Type B pancreatic cell (in vitro differentiated cells): Measurements from ENCODE around the gene NIT2. TPM values are rescaled to one million over a fixed set of nuclear protein-coding genes. Genes with fewer than 3 reads are reported as not detected.
"Not testable (repeated sequence)": the region's sequence is repeated elsewhere in the genome, so short reads cannot be mapped to it uniquely, and the experiment has no call there.

Experiments
- DNase-seq: peaks from one replicate; pipeline ENCODE4 v3.0.0; 2021; ENCODE audit warnings: mixed read lengths; ENCODE audit not compliant: unreplicated experiment; ENCODE audit errors: extremely low spot score
- H3K27ac Mint-ChIP-seq: 2 replicates; pipeline ENCODE4 v1.8.0; 2021; ENCODE audit warnings: mild to moderate bottlenecking, mixed read lengths
- H3K27me3 Mint-ChIP-seq: 2 replicates; pipeline ENCODE4 v1.8.0; 2021; ENCODE audit warnings: mixed read lengths
- H3K36me3 Mint-ChIP-seq: 2 replicates; pipeline ENCODE4 v1.8.0; 2021; ENCODE audit warnings: mixed read lengths
- H3K4me1 Mint-ChIP-seq: one replicate; pipeline ENCODE4 v1.8.0; 2021; ENCODE audit warnings: mixed read lengths; ENCODE audit not compliant: unreplicated experiment
- H3K4me3 Mint-ChIP-seq: 2 replicates; pipeline ENCODE4 v1.8.0; 2021; ENCODE audit warnings: mild to moderate bottlenecking, mixed read lengths
- H3K9me3 Mint-ChIP-seq: 2 replicates; pipeline ENCODE4 v1.8.0; 2021; ENCODE audit warnings: mixed read lengths
- CTCF ChIP-seq: fragments of 200-600 bp; sonication (generic); conservative IDR thresholded peaks from 2 replicates; pipeline ENCODE4 v1.5.0; 2021; ENCODE audit warnings: antibody characterized with exemption, mild to moderate bottlenecking
- total RNA-seq: library from RNA; stranded (reverse); gene quantifications from 2 replicates; pipeline ENCODE4 v1.2.1, GENCODE V29; 2021; ENCODE audit warnings: low replicate concordance

Gene NIT2
- total RNA-seq, 1 donor from 2014 or later, result 34.5 TPM

GRCh38 chr3:100331660-100332059 lies 2.9 kb upstream of the NIT2 start:
- Mint-ChIP-seq H3K27me3 (no peaks in the 10 kb centered on the region), H3K27ac (no peak overlapping the region), H3K4me1 (peaks cover 5% of the 10 kb centered on the region), H3K4me3 (no peak overlapping the region), H3K9me3 (no peaks in the 10 kb centered on the region), H3K36me3 (peaks cover 9% of the 10 kb centered on the region)
- TF ChIP-seq CTCF, result no peak
- DNase-seq, result no peak

- H3K27me3 Mint-ChIP-seq, result no peaks in the 10 kb centered on the region
- H3K36me3 Mint-ChIP-seq, result no peaks in the 10 kb centered on the region
- H3K27ac Mint-ChIP-seq, result peak overlapping the region; percentile 57
- peaks cover 7% of the 10 kb centered on the region for H3K4me1 Mint-ChIP-seq
- DNase-seq, result no peak
- no peaks in the 10 kb centered on the region for H3K9me3 Mint-ChIP-seq
- H3K4me3 Mint-ChIP-seq, result peak overlapping the region; percentile 58
- no peak for TF ChIP-seq CTCF
Measured at GRCh38 chr3:100333051-100333450, 1.5 kb upstream of the NIT2 start.

GRCh38 chr3:100333970-100334487 lies 528 bp upstream of the NIT2 start:
- H3K27me3 Mint-ChIP-seq, result no peaks in the 10 kb centered on the region
- DNase-seq, result no peak
- H3K4me1 Mint-ChIP-seq, result peaks cover 11% of the 10 kb centered on the region
- H3K36me3 Mint-ChIP-seq, result peaks cover 3% of the 10 kb centered on the region
- peak overlapping the region; percentile 88 for H3K4me3 Mint-ChIP-seq
- H3K27ac Mint-ChIP-seq, result peak overlapping the region; percentile 74
- TF ChIP-seq CTCF, result no peak
- no peaks in the 10 kb centered on the region for H3K9me3 Mint-ChIP-seq

DNA sequence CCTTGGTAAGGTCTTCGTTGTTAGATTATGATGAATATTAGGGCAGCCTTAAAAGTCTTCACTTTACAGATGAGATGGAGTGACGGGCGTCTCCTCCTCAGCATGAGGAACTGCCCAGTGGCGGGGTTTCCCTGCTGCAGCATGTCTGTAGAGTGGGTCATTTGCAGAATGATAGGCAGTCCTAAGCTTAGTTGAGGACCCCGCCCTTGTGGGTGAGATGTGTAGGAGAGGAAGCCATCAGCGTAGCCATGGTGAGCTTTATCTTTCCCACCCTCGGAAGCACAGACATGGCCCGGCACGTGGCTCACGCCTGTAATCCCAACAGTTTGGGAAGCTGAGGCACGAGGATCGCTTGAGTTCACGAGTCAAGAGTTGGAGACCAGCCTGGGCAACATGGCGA lies 877 bp downstream of the NIT2 start:
- Mint-ChIP-seq H3K9me3 (no peaks in the 10 kb centered on the region), H3K27ac (peak overlapping the region; percentile 87), H3K4me1 (peaks cover 11% of the 10 kb centered on the region), H3K4me3 (peak overlapping the region; percentile 92), H3K27me3 (no peaks in the 10 kb centered on the region), H3K36me3 (peaks cover 3% of the 10 kb centered on the region)
- TF ChIP-seq CTCF, result no peak
- no peak for DNase-seq

GRCh38 chr3:100336229-100336628 lies 1.7 kb downstream of the NIT2 start:
- Mint-ChIP-seq H3K4me1 (peaks cover 11% of the 10 kb centered on the region), H3K4me3 (peak overlapping the region; percentile 4), H3K36me3 (peaks cover 10% of the 10 kb centered on the region)
- not testable (repeated sequence) for DNase-seq, H3K27me3 Mint-ChIP-seq, H3K9me3 Mint-ChIP-seq, H3K27ac Mint-ChIP-seq

GRCh38 chr3:100338911-100339310 lies 4.4 kb downstream of the NIT2 start:
- peaks cover 11% of the 10 kb centered on the region for H3K4me1 Mint-ChIP-seq
- H3K9me3 Mint-ChIP-seq, result no peaks in the 10 kb centered on the region
- H3K27ac Mint-ChIP-seq, result no peak overlapping the region
- H3K4me3 Mint-ChIP-seq, result no peak overlapping the region
- no peaks in the 10 kb centered on the region for H3K27me3 Mint-ChIP-seq
- TF ChIP-seq CTCF, result no peak
- no peak for DNase-seq
- peaks cover 21% of the 10 kb centered on the region for H3K36me3 Mint-ChIP-seq
